ENCODE data around the gene SLC28A3.

DNA sequence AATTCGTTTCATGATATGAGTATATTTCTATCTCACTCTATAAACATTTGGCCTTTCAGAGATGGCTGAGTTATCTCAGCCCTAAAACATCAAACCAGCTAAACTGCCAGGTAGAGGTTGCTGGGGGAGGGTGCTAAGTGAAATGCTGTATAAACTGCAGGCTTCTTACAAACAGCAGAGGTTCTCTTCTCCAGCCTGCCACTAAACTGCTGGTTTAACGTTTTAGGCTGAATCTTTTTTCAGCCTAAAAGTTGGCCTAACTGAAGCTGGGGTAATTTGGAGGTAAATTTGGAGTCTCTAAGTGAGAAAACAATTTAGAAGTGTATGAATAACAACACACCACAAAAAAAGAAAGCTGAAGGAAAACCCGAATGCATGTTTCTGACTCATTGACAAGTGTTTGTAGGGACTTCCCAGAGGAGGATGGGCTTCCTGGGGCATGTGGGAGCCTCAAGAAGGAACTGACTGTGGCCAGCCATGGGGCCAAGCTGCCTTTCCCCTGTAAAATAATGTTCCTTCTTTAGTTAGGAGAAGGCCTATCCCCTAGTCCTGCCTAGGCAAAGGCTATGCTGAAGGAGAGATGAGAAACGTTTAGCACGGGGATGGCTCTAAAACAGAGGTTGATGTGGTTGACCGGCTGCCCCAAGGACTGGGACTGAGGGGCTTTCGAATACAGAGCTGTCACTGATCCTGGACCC lies 44.3 kb downstream of the SLC28A3 start:
- TF ChIP-seq, protein P1, sequence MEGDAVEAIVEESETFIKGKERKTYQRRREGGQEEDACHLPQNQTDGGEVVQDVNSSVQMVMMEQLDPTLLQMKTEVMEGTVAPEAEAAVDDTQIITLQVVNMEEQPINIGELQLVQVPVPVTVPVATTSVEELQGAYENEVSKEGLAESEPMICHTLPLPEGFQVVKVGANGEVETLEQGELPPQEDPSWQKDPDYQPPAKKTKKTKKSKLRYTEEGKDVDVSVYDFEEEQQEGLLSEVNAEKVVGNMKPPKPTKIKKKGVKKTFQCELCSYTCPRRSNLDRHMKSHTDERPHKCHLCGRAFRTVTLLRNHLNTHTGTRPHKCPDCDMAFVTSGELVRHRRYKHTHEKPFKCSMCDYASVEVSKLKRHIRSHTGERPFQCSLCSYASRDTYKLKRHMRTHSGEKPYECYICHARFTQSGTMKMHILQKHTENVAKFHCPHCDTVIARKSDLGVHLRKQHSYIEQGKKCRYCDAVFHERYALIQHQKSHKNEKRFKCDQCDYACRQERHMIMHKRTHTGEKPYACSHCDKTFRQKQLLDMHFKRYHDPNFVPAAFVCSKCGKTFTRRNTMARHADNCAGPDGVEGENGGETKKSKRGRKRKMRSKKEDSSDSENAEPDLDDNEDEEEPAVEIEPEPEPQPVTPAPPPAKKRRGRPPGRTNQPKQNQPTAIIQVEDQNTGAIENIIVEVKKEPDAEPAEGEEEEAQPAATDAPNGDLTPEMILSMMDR (IDR thresholded peaks at IDR 0.05; ENCODE audit: insufficient read depth, low read length) = no peak
- TF ChIP-seq POLR2AphosphoS5 (IDR thresholded peaks at IDR 0.05; ENCODE audit: low read depth) = no peak

All from HL-60 (cell line).